ENCODE measurements around the gene DOC2A. TPM values are rescaled to one million over a fixed set of nuclear protein-coding genes. Genes with fewer than 3 reads are reported as not detected.

DOC2A gene
- total and polyA plus RNA-seq, 9 of the 15 experiments (the other 6 are each of a cell fraction or from before 2014, with no cell fraction given) = 0.03 to 0.38 (median 0.28) TPM; not detected in 1

GRCh38 chr16:30010844-30011713, at the start of gene DOC2A (continued):
- TF ChIP-seq ASH1L (IDR thresholded peaks at IDR 0.05; ENCODE audit: borderline replicate concordance, low read depth, partially characterized antibody) (no peak), NR0B1 (IDR thresholded peaks at IDR 0.05; ENCODE audit: partially characterized antibody) (no peak), RFX1 (IDR thresholded peaks at IDR 0.05) (no peak; the same call in 1 of the 2 replicates), DPF2 (IDR thresholded peaks at IDR 0.05) (no peak), E4F1 (CRISPR knock-in tag; IDR thresholded peaks at IDR 0.05; ENCODE audit: borderline replicate concordance) (no peak), GTF2E2 (tag; IDR thresholded peaks at IDR 0.05) (no peak), MED1 (CRISPR knock-in tag; IDR thresholded peaks at IDR 0.05; ENCODE audit: borderline replicate concordance) (no peak), AFF4 (CRISPR knock-in tag; IDR thresholded peaks at IDR 0.05) (no peak), STAT5A (IDR thresholded peaks at IDR 0.05; ENCODE audit: borderline replicate concordance, low read length) (no peak), DACH1 (IDR thresholded peaks at IDR 0.05; ENCODE audit: partially characterized antibody) (no peak), EP300 (IDR thresholded peaks at IDR 0.05; ENCODE audit: low read length) (no peak), CBX5 (IDR thresholded peaks at IDR 0.05; ENCODE audit: borderline replicate concordance, low read depth) (no peak), U2AF1 (optimal IDR thresholded peaks at IDR 0.05; ENCODE audit: low read depth, low read length) (no peak), ZBTB7A (IDR thresholded peaks at IDR 0.05; ENCODE audit: borderline replicate concordance, control insufficient read depth, low read depth, low read length) (peak; percentile 40; the same call in 1 of the 2 replicates)
